ENCODE results near the gene DDX41.

Gene DDX41

DNA sequence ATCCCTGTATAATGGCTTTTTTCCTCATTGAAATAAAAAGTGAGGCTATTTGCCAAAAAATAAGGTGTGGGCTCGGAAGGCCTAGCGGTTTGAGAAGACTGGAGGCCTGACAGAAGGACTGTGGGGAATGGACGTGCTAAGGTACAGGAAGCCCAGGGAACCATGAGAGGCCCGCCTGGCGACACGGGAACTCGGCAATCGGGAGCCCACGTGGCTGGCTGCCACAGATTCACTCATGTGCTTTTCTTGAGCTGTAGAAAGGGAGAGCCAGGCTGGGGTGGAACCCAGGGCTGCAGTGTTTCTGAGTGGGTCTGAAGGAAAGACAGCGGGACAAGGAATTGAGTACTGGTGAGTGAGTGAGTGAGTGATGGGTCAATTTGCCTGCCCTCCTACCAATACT lies 11.9 kb upstream of the DDX41 start:
- H3K4me3 Mint-ChIP-seq = no peak overlapping the region
- H3K27me3 Mint-ChIP-seq (ENCODE audit: low read depth) = no peaks in the 10 kb centered on the region
- H3K4me1 Mint-ChIP-seq (ENCODE audit: low read depth) = no peaks in the 10 kb centered on the region
- H3K9me3 Mint-ChIP-seq = no peaks in the 10 kb centered on the region
- H3K36me3 Mint-ChIP-seq (ENCODE audit: low read depth) = peaks cover 18% of the 10 kb centered on the region
- H3K27ac Mint-ChIP-seq = no peak overlapping the region

DNA sequence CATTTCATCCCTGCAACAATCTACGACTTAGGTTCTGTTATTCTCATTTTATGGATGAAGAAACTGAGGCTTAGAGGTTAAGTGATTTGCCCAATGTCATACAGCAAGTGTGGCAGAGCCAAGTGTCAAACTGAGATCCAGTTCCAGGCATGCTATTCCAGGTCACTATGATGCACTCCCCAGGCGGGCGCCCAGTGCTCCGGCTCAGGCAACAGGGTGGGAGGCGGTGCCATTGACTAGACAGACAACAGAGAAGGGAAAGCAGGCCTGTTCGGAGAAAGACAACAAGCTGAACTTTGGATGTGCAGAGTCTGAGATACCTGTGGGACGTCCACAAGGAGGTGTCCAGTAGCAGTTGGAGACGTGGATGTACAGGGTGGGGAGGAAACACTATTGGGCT lies 10.8 kb upstream of the DDX41 start:
- H3K9me3 Mint-ChIP-seq = no peaks in the 10 kb centered on the region
- H3K27me3 Mint-ChIP-seq (ENCODE audit: low read depth) = no peaks in the 10 kb centered on the region
- H3K4me1 Mint-ChIP-seq (ENCODE audit: low read depth) = no peaks in the 10 kb centered on the region

DNA sequence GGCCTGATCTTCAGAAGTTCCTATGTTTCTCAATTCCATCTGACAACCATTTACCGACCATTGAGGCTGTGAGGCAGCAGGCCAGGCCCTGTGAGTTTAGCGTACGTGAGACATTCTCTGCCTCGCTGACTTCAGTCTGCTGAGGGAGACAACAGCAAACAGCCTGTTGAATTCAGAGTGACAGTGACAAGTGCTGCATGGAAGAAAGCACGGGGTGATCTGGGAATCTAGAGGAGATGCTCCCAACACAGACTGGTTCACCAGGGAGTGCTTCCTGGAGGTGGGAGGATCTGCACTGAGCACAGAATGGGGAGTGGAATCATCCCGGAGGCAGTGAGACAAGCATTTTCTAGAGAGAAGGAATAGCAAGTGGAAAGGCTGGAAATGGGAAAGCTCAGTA lies 10.0 kb upstream of the DDX41 start:
- Mint-ChIP-seq H3K27me3 (ENCODE audit: low read depth) (no peaks in the 10 kb centered on the region), H3K4me3 (no peak overlapping the region), H3K4me1 (ENCODE audit: low read depth) (peaks cover under 1% of the 10 kb centered on the region), H3K9me3 (no peaks in the 10 kb centered on the region), H3K36me3 (ENCODE audit: low read depth) (peaks cover 15% of the 10 kb centered on the region), H3K27ac (no peak overlapping the region)

More for the DNA sequence above, 10.8 kb upstream of the DDX41 start:
- H3K36me3 Mint-ChIP-seq (ENCODE audit: low read depth) = peaks cover 18% of the 10 kb centered on the region
- H3K4me3 Mint-ChIP-seq = no peak overlapping the region
- H3K27ac Mint-ChIP-seq = no peak overlapping the region

DNA sequence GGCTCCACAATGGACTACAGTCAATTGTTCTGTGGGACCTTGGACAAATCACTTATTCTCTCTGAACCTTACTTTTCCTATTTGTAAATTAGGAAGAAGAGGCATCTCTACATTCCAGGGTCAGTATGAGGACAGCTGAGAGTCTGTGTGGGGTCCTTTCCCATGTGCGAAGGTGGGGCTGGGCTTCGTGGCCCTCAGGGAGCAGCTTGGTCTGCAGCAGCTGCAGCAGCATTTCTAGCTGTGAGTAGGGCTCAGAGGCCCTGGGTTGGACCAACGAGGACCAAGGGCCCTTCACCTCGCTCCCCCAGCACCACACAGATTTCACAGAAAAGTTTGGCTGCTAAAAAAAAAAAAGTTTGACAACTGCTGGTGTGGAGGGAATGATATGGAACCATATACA lies 9.4 kb upstream of the DDX41 start:
- H3K27me3 Mint-ChIP-seq (ENCODE audit: low read depth) = no peaks in the 10 kb centered on the region
- H3K27ac Mint-ChIP-seq = no peak overlapping the region
- no peaks in the 10 kb centered on the region for H3K9me3 Mint-ChIP-seq
- no peak overlapping the region for H3K4me3 Mint-ChIP-seq
- peaks cover 6% of the 10 kb centered on the region for H3K4me1 Mint-ChIP-seq (ENCODE audit: low read depth)
- H3K36me3 Mint-ChIP-seq (ENCODE audit: low read depth) = peaks cover 15% of the 10 kb centered on the region

DNA sequence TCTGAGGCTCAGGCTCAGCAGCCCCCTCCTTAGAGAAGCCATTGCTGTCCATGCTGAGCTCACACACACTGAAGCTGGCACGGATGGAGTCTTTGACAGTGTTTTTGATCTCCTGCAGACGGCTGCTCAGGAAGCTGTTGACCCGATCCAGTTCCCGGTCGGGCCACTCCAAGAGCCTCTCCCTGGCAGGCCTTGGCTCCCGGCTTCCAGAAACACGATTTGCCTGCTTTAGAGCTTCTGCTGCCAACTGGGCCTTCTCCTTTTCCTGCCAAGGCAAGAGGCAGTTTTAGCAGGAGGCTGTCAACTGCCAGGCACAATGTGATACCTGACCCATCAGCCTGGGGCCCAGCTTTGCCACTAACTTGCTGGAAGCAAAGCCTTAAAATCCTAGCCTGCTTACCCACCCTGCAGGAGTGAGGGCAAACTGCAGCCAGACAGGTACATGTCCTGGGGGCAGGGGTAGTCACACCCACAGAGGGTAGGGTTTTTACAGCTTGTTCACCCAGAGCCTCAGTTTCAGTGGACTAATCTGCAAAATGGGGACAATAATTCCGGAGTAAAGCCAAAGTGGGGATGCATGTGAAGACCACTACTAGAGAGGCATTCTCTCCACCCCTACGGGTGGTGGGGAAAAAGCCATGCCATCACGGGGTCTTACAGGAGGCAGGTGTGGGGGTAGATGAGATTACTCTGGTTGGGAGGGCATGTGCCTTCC lies 8.3 kb upstream of the DDX41 start:
- Mint-ChIP-seq H3K4me1 (ENCODE audit: low read depth) (peaks cover 9% of the 10 kb centered on the region), H3K4me3 (no peak overlapping the region), H3K27me3 (ENCODE audit: low read depth) (no peaks in the 10 kb centered on the region), H3K36me3 (ENCODE audit: low read depth) (peaks cover 7% of the 10 kb centered on the region), H3K9me3 (no peaks in the 10 kb centered on the region), H3K27ac (no peak overlapping the region)

DNA sequence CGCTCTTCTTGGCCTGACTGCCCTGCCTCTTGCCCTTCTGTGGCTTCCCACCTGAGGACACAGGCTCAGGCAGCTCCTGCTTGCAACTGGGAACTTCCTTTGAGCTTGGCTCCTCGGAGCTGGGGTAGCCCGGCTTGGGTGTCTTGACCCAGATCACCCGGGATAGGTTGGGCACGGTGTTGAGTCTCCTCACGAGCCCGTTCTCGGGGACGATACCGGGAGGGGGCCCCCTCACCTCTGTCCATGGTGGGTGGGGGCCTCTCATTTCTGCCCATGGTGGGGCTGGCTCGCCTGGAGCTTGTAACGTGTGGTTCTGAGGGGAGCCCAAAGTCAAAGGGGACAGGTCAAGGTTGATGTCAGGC lies 7.8 kb upstream of the DDX41 start:
- no peak overlapping the region for H3K27ac Mint-ChIP-seq
- no peaks in the 10 kb centered on the region for H3K27me3 Mint-ChIP-seq (ENCODE audit: low read depth)
- peaks cover 8% of the 10 kb centered on the region for H3K36me3 Mint-ChIP-seq (ENCODE audit: low read depth)
- no peaks in the 10 kb centered on the region for H3K9me3 Mint-ChIP-seq
- H3K4me1 Mint-ChIP-seq (ENCODE audit: low read depth) = peaks cover 9% of the 10 kb centered on the region
- no peak overlapping the region for H3K4me3 Mint-ChIP-seq

DNA sequence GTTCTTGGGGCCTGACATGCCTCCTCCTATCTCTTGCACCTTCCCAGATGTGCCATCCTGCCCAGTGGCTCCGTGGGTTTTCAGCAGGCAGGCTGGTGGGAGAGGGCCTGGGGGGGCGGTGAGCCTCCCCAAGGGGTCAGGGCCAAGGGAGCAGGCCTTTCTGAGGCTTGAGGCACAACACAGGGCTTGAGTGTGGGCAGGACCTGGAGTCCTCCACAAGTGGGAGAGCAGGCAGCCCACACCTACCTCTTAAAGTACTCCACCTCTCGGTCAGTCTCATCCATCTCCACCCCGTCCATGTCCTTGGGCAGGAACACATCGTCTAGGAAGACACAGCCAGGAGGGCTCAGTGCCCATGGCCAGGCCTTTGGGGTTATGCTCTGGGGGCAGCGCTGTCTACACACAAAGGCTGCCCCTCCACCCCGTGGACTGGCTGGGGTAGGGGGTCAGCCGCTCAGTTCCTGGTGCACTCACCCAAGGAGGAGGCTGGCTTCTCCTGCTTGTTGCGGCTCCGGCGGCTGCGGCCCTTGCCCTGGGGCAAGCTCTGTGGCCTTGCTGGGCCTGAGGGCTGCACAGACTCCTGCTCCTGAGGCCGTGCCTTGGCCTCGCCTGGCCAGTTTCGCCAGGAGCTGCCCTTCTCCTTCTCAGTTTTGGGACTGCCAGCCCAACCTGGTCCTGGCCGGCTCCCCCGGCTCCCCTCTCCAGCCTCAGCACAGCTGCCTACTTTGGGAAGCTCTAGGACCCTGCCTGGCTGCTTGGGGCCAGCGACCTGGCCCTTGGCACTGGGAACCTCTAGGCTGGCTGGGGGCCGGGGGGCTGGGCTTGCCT lies 7.2 kb upstream of the DDX41 start:
- no peak overlapping the region for H3K27ac Mint-ChIP-seq
- H3K4me3 Mint-ChIP-seq = no peak overlapping the region
- H3K27me3 Mint-ChIP-seq (ENCODE audit: low read depth) = no peaks in the 10 kb centered on the region
- peaks cover 6% of the 10 kb centered on the region for H3K36me3 Mint-ChIP-seq (ENCODE audit: low read depth)
- H3K9me3 Mint-ChIP-seq = no peaks in the 10 kb centered on the region
- H3K4me1 Mint-ChIP-seq (ENCODE audit: low read depth) = peaks cover 9% of the 10 kb centered on the region

DNA sequence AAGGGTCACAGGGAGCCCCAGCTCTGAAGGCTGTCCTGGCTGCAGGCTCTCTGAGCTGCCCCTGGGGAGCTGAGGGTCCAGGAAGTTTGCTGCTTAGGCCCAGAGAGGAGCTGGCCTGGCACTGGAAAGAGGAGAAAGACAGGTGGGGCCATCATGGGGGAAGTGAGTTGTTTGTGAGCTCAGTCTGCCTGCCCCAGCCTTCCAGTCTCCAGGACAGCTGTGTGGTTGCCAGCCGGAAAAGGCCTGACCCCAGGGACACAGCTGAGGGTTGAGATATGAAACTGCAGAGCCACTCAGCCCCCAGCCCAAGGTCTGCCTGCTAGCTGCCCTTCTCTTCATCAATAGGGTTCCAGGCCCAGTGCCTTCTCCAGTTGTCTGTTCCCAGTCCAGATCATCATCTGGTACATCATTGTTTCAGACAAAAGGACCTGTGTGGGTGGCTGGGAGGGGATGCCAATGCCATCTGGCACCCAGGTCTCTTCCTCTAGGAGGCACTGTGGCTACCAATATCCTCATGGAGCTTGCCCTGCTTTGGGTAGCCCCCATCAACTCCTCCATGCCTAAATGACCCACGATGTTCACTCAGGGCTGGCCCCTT lies 4.3 kb upstream of the DDX41 start:
- Mint-ChIP-seq H3K4me3 (no peak overlapping the region), H3K36me3 (ENCODE audit: low read depth) (peaks cover 14% of the 10 kb centered on the region), H3K27ac (peak overlapping the region; percentile 70), H3K4me1 (ENCODE audit: low read depth) (peaks cover 19% of the 10 kb centered on the region), H3K9me3 (no peaks in the 10 kb centered on the region), H3K27me3 (ENCODE audit: low read depth) (no peaks in the 10 kb centered on the region)

DNA sequence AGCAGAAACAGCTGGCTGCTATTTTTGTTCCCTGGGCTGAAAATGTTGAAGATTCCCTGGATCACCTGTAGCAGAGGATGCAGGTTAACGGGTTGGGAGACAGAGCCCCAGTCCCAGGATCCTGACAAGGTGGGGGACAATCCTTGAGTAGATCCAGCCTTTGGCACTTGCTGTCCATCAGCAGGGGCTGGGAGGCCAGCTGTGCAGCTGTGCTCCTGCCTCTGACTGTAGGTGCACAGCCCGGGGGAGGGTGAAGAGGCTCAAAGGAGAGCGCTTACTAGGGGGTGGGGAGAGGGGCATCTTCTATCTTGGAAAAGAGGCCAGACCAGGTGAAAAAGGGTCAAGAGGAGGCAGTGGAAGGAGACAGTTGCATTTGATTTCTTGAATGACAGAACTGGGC lies 3.5 kb upstream of the DDX41 start:
- peaks cover 19% of the 10 kb centered on the region for H3K36me3 Mint-ChIP-seq (ENCODE audit: low read depth)
- no peaks in the 10 kb centered on the region for H3K27me3 Mint-ChIP-seq (ENCODE audit: low read depth)
- no peak overlapping the region for H3K4me3 Mint-ChIP-seq
- H3K27ac Mint-ChIP-seq = no peak overlapping the region
- peaks cover 27% of the 10 kb centered on the region for H3K4me1 Mint-ChIP-seq (ENCODE audit: low read depth)
- no peaks in the 10 kb centered on the region for H3K9me3 Mint-ChIP-seq

DNA sequence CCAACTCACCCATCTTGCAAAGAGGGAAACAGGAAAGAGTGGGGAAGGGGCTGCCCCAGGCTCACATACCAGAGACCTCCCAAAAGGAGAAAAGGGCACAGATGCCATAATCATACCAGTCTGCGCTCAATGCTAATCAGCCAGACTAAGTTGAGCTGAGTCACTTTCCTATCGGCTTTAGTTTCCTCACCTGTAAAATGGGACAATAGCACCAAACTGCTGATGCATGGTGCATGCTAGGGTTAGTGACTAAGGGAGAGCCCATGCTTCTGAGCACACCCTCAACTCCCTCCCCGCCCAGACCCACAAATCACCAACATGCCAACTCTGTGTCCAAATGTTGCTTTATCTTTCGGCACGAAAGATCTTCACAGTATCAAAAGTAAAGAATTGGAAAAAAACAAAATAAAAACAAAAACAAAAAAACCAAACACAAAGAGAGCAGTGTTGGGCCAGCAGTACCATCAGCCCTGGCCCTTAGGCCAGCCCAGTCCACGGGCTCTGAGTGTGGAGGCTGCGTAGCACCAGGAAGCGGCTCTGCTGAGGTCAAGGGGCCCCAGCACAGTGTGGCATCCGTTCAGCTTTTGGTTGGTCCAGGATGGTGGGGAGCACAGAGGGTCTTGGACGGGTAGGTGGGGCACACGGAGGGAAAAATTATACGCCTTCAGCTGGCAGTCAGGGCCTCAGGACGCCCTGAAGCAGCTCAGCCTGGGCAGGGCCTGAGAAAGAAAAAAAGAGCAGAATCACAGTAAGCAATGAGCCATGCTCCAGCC lies 2.9 kb upstream of the DDX41 start:
- Mint-ChIP-seq H3K4me3 (peak overlapping the region; percentile 17), H3K9me3 (no peaks in the 10 kb centered on the region), H3K27me3 (ENCODE audit: low read depth) (no peaks in the 10 kb centered on the region), H3K36me3 (ENCODE audit: low read depth) (peaks cover 21% of the 10 kb centered on the region), H3K27ac (no peak overlapping the region), H3K4me1 (ENCODE audit: low read depth) (peaks cover 30% of the 10 kb centered on the region)

DNA sequence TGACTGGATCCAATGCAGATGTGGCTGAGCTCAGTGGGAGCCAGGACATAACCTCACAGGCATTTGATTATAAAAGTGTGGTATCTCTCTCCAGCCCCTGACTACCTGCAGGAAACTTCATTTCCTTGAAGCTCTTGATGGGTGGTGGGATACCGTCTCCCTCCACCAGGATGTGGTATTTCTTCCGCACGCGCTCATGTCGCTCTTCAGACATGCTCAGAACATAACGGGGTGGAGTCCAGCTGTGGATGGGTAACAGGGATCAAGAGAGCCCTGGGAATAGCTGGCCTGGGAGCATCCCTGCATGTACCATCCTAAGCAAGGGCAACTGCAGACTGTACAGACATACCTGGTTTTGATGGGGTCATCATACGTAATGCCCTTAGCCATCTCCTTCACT lies 1.2 kb downstream of the DDX41 start:
- peaks cover 25% of the 10 kb centered on the region for H3K4me1 Mint-ChIP-seq (ENCODE audit: low read depth)
- H3K9me3 Mint-ChIP-seq = no peaks in the 10 kb centered on the region
- H3K27ac Mint-ChIP-seq = no peak overlapping the region
- H3K27me3 Mint-ChIP-seq (ENCODE audit: low read depth) = no peaks in the 10 kb centered on the region
- H3K4me3 Mint-ChIP-seq = peak overlapping the region; percentile 93
- peaks cover 36% of the 10 kb centered on the region for H3K36me3 Mint-ChIP-seq (ENCODE audit: low read depth)

DNA sequence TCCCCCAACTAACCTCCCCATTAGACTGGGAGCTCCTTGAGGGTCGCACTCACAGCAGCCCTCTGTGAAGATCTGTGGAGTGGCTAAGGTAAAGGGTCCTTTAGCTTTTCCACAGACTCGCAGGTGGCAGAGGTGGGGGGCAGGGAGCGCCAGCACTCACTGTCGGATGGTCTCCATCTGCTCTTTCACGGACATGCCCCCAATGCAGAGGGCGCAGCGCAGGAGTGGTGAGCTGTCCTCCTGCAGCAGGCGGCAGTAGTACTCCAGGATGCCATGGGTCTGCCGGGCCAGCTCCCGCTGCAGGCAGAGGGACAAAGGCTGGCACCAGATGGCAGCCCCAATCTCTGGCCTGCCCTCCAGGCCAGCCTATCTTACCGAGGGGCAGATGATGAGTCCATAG lies 2.2 kb downstream of the DDX41 start:
- Mint-ChIP-seq H3K36me3 (ENCODE audit: low read depth) (peaks cover 36% of the 10 kb centered on the region), H3K27ac (no peak overlapping the region), H3K9me3 (no peaks in the 10 kb centered on the region), H3K27me3 (ENCODE audit: low read depth) (no peaks in the 10 kb centered on the region), H3K4me3 (no peak overlapping the region), H3K4me1 (ENCODE audit: low read depth) (peaks cover 25% of the 10 kb centered on the region)

DNA sequence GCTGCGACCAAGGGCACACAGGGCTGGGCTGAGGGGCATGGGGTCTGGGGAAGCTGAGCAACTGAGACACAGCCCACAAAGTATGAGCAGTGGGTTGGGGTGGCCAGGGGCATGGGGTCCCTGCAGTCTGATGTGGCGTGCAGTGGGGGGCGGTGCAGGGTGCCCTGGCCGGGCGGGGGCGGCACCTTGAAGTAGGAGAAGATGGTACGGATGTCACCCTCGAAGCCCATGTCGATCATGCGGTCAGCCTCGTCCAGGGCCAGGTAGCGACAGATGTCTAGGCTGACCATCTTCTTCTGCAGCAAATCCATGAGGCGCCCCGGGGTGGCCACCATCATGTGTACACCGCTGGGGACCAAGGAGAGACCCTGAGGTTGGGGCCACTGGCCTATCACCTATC lies 3.3 kb downstream of the DDX41 start:
- H3K4me1 Mint-ChIP-seq (ENCODE audit: low read depth) = peaks cover 25% of the 10 kb centered on the region
- H3K9me3 Mint-ChIP-seq = no peaks in the 10 kb centered on the region
- H3K27me3 Mint-ChIP-seq (ENCODE audit: low read depth) = no peaks in the 10 kb centered on the region
- H3K4me3 Mint-ChIP-seq = no peak overlapping the region
- H3K27ac Mint-ChIP-seq = no peak overlapping the region
- H3K36me3 Mint-ChIP-seq (ENCODE audit: low read depth) = peaks cover 38% of the 10 kb centered on the region

DNA sequence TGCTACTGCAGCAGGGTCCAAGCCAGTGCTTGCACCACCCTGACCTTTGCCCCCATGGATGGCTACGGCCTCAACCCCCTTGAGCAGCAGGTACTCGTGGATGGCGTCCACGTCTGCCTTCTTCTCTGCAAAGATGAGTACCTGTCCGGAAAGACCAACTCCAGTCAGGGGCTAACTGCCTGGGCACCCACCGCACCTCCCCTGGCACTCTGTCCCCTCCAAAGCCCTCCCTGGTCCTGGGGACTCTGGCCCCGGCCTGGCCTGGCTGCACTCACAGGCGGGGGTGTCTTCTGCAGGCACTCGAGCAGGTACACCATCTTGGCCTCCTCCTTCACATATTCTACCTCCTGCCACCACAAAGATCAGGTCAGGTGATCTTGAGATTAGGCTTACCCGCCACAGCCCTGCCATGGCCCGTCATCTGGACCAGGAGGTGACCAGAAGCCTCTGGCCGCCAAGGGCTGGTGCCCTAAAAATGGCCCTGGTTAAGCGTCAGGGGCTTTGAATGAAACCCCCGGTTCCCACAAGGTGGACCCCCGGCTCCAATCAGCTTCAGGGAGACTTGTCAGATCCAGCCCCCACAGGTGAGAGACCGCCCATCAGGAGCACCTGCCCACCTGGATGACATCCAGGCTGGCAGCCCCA lies 3.9 kb downstream of the DDX41 start:
- Mint-ChIP-seq H3K4me1 (ENCODE audit: low read depth) (peaks cover 25% of the 10 kb centered on the region), H3K4me3 (no peak overlapping the region), H3K9me3 (no peaks in the 10 kb centered on the region), H3K27me3 (ENCODE audit: low read depth) (no peaks in the 10 kb centered on the region), H3K27ac (no peak overlapping the region), H3K36me3 (ENCODE audit: low read depth) (peaks cover 38% of the 10 kb centered on the region)

All from T-helper 1 cell treated with Interleukin-12 subunit alpha and Interleukin-12 subunit beta and Interleukin-4 antibody, amounts not matched to agents 30 μg/mL and 1 μg/mL, for 36 hours (primary cell).